ENCODE measurements around the gene PLEKHA6.

The PLEKHA6 gene

DNA sequence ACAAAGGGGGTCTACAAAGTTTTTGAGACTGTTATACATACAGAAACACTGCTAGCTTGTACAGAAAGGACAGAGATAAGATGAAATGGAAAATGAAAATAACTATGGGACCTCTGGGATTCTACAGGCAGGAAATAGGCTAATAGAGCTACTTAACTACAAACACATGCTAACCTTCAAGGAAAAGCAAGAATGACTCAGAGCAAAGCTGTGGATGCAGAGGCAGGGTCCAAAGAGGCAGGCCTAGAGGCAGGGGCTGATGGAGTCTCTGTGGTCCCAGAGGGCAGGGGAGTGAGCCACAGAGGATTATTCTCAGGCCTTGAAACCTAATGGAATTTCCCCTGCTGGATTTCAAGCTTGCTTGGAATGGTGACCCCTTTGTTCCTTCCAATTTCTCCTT, 127.2 kb downstream of the PLEKHA6 start:
- no peaks in the 10 kb centered on the region for H3K36me3 ChIP-seq (ENCODE audit: insufficient read depth)
- TF ChIP-seq, protein P1, sequence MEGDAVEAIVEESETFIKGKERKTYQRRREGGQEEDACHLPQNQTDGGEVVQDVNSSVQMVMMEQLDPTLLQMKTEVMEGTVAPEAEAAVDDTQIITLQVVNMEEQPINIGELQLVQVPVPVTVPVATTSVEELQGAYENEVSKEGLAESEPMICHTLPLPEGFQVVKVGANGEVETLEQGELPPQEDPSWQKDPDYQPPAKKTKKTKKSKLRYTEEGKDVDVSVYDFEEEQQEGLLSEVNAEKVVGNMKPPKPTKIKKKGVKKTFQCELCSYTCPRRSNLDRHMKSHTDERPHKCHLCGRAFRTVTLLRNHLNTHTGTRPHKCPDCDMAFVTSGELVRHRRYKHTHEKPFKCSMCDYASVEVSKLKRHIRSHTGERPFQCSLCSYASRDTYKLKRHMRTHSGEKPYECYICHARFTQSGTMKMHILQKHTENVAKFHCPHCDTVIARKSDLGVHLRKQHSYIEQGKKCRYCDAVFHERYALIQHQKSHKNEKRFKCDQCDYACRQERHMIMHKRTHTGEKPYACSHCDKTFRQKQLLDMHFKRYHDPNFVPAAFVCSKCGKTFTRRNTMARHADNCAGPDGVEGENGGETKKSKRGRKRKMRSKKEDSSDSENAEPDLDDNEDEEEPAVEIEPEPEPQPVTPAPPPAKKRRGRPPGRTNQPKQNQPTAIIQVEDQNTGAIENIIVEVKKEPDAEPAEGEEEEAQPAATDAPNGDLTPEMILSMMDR (conservative IDR thresholded peaks at IDR 0.05; ENCODE audit: low read depth, low read length): no peak
- H3K9ac ChIP-seq: no peak overlapping the region
- no peaks in the 10 kb centered on the region for H4K20me1 ChIP-seq (ENCODE audit: insufficient read depth)
- no peaks in the 10 kb centered on the region for H3K4me1 ChIP-seq (ENCODE audit: low read depth, poor library complexity, severe bottlenecking)
- no peak overlapping the region for H2AFZ ChIP-seq (ENCODE audit: low read depth)
- H3K4me2 ChIP-seq: no peak overlapping the region
- no peak overlapping the region for H3K27ac ChIP-seq
- H3K27me3 ChIP-seq (ENCODE audit: insufficient read depth, low read depth): no peaks in the 10 kb centered on the region
- H3K79me2 ChIP-seq (ENCODE audit: insufficient read depth, low read depth): no peaks in the 10 kb centered on the region
- H3K4me3 ChIP-seq (IDR thresholded peaks at IDR 0.05; ENCODE audit: insufficient read depth, low read depth, low read length): no peak overlapping the region

DNA sequence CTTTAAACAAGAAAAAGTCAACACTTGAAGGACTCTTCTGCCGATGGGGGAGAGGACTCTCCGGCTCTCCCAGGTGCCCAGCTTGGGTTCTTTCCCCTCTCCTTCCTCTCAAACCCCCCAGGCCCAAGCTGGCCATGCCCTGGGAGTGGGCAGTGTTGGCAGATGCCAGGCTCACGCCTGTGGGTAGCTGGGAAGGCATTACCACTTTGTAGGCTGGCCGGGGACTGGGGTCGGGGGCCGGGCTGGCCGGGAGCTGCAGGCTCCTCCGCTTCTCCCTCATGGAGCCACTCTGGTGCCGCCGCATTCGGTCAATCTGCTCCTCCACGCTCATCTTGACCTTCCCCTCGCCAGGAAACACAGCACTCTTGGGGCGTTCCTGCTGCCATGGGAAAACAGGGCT, 129.5 kb downstream of the PLEKHA6 start:
- no peaks in the 10 kb centered on the region for H3K36me3 ChIP-seq (ENCODE audit: insufficient read depth)
- H3K4me1 ChIP-seq (ENCODE audit: low read depth, poor library complexity, severe bottlenecking): no peaks in the 10 kb centered on the region
- no peak overlapping the region for H3K27ac ChIP-seq
- H3K79me2 ChIP-seq (ENCODE audit: insufficient read depth, low read depth): no peaks in the 10 kb centered on the region
- H3K4me2 ChIP-seq: no peak overlapping the region
- no peak overlapping the region for H3K4me3 ChIP-seq (IDR thresholded peaks at IDR 0.05; ENCODE audit: insufficient read depth, low read depth, low read length)
- no peak overlapping the region for H3K9ac ChIP-seq
- TF ChIP-seq, protein P1 (conservative IDR thresholded peaks at IDR 0.05; ENCODE audit: low read depth, low read length): no peak
- no peaks in the 10 kb centered on the region for H3K27me3 ChIP-seq (ENCODE audit: insufficient read depth, low read depth)
- no peak overlapping the region for H2AFZ ChIP-seq (ENCODE audit: low read depth)
- H4K20me1 ChIP-seq (ENCODE audit: insufficient read depth): no peaks in the 10 kb centered on the region

DNA sequence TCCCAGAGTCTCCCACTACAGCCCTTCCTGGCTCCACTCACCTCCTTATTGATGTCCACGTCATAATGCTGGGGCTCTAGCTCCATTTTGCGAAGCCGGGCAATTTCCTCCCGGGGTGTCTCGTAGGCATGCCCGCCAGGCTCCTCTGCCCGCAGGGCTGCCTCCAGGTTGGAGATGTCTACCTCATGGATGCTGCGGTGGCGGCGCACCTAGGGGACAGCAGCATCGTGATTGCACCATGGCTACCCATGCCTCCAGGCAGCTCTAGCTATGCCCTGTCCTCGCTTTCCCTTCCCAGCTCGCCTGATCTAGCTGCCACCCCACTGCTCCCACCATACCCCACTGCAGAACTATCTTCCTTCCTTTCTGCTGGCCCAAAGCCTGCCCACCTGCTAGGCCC, 130.8 kb downstream of the PLEKHA6 start:
- Histone ChIP-seq H3K36me3 (ENCODE audit: insufficient read depth) (no peaks in the 10 kb centered on the region), H2AFZ (ENCODE audit: low read depth) (no peak overlapping the region), H3K4me1 (ENCODE audit: low read depth, poor library complexity, severe bottlenecking) (no peaks in the 10 kb centered on the region), H4K20me1 (ENCODE audit: insufficient read depth) (no peaks in the 10 kb centered on the region), H3K27ac (no peak overlapping the region), H3K4me2 (no peak overlapping the region), H3K9ac (no peak overlapping the region), H3K4me3 (IDR thresholded peaks at IDR 0.05; ENCODE audit: insufficient read depth, low read depth, low read length) (no peak overlapping the region), H3K79me2 (ENCODE audit: insufficient read depth, low read depth) (no peaks in the 10 kb centered on the region), H3K27me3 (ENCODE audit: insufficient read depth, low read depth) (no peaks in the 10 kb centered on the region)
- TF ChIP-seq, protein P1 (conservative IDR thresholded peaks at IDR 0.05; ENCODE audit: low read depth, low read length): no peak

DNA sequence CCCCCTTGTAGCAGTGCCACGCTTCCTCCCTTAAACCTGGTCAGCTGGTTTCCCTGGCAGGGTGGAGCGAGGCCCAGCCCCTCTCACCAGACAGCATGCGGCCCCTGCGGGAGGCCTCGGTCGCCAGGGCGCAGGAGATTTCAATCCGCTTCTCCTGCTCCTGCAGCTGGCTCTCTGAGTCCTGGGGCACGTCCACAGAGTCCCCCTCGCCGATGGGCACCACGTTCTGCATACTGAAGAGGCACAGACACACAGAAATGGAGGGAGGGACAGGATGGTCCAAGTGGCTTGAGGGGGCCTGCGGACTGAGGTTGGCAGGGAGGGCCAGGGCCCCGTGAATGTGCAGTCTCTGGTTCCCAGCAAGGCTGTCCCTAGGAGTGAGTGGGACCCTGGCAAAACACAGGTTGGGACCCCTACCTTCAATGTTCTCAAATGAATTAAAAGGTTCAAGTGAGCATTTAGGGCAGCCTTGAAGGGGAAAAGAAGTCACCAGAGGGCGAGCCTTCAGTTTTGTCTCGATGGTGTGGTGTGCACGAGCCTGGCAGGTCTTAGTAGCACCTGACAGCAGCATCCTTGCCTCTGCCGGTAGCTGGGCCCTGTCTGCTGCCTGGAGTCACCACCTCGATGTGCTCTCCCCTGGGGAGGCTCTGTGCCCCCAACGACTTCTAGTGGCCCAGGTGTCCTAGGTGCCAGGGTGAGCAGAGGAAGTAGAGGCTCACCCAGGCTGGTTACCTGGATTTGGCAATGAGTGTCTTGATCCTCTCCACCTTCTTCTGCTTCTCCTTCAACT, 131.5 kb downstream of the PLEKHA6 start:
- TF ChIP-seq, protein P1 (conservative IDR thresholded peaks at IDR 0.05; ENCODE audit: low read depth, low read length): no peak
- Histone ChIP-seq H3K9ac (no peak overlapping the region), H3K36me3 (ENCODE audit: insufficient read depth) (no peaks in the 10 kb centered on the region), H3K4me3 (IDR thresholded peaks at IDR 0.05; ENCODE audit: insufficient read depth, low read depth, low read length) (no peak overlapping the region), H3K4me2 (no peak overlapping the region), H3K27me3 (ENCODE audit: insufficient read depth, low read depth) (no peaks in the 10 kb centered on the region), H4K20me1 (ENCODE audit: insufficient read depth) (no peaks in the 10 kb centered on the region), H3K27ac (no peak overlapping the region), H3K4me1 (ENCODE audit: low read depth, poor library complexity, severe bottlenecking) (no peaks in the 10 kb centered on the region), H2AFZ (ENCODE audit: low read depth) (no peak overlapping the region), H3K79me2 (ENCODE audit: insufficient read depth, low read depth) (no peaks in the 10 kb centered on the region)

Data from KMS-11 (cell line).